SJSA1 (cell line): ENCODE data around the gene SMYD4. TPM values are rescaled to one million over a fixed set of nuclear protein-coding genes. Genes with fewer than 3 reads are reported as not detected.

Source experiments
- DNase-seq, 2 experiments: peaks; one replicate each; pipeline ENCODE4 v3.0.0-alpha.2; 2015 to 2020; ENCODE audit warnings: low spot score in 2 of 2, low read depth in 1 of 2
- H3K27ac ChIP-seq: fragments of 250-450 bp; sonication (Bioruptor Pico); 2 replicates; pipeline ENCODE4 v1.5.1; 2020; ENCODE audit warnings: mild to moderate bottlenecking, moderate library complexity
- H3K27me3 ChIP-seq: fragments of 250-450 bp; sonication (Bioruptor Pico); replicated peaks from 2 replicates; pipeline ENCODE4 v1.5.1; 2020; ENCODE audit warnings: mild to moderate bottlenecking, moderate library complexity
- H3K36me3 ChIP-seq: fragments of 250-450 bp; sonication (Bioruptor Pico); 2 replicates; pipeline ENCODE4 v1.5.1; 2020; ENCODE audit warnings: mild to moderate bottlenecking
- H3K4me1 ChIP-seq: fragments of 250-450 bp; sonication (Bioruptor Pico); replicated peaks from 2 replicates; pipeline ENCODE4 v1.6.1; 2021; ENCODE audit warnings: mild to moderate bottlenecking
- H3K4me3 ChIP-seq: fragments of 250-450 bp; sonication (Bioruptor Pico); 2 replicates; pipeline ENCODE4 v1.5.1; 2020; ENCODE audit warnings: mild to moderate bottlenecking
- H3K9me3 ChIP-seq: fragments of 250-450 bp; sonication (Bioruptor Pico); replicated peaks from 2 replicates; pipeline ENCODE4 v1.5.1; 2020; ENCODE audit warnings: mild to moderate bottlenecking
- total RNA-seq: library from RNA; depleted of rRNA; stranded (reverse); fragments of >200 nt; shearing (Covaris generic); gene quantifications from 2 replicates; pipeline ENCODE4 v1.2.3, GENCODE V29; 2014; rRNA removed

SMYD4 gene
- total RNA-seq = 6.3 and 8.3 TPM in 2 replicates

- peak within 1 kb of the TSS; percentile 97 for H3K4me3 ChIP-seq
- no peaks in the 10 kb centered on the region for H3K9me3 ChIP-seq
- peaks cover 14% of the 10 kb centered on the region for H3K4me1 ChIP-seq
- H3K36me3 ChIP-seq = peaks cover 46% of the 10 kb centered on the region
- peak within 1 kb of the TSS; percentile 45 for H3K27ac ChIP-seq
- no peaks in the 10 kb centered on the region for H3K27me3 ChIP-seq
- DNase-seq = peak; percentile 79 to 82
Observed at GRCh38 chr17:1829592-1830257, at the start of gene SMYD4, which contains the start of gene RPA1. Gene SMYD4, minus strand, starts transcription at chr17:1829902. Its CDS starts 1,908 bp downstream, at chr17:1827994. Gene RPA1, plus strand, starts transcription at chr17:1830005. Its CDS starts 89 bp downstream, at chr17:1830094.

DNA sequence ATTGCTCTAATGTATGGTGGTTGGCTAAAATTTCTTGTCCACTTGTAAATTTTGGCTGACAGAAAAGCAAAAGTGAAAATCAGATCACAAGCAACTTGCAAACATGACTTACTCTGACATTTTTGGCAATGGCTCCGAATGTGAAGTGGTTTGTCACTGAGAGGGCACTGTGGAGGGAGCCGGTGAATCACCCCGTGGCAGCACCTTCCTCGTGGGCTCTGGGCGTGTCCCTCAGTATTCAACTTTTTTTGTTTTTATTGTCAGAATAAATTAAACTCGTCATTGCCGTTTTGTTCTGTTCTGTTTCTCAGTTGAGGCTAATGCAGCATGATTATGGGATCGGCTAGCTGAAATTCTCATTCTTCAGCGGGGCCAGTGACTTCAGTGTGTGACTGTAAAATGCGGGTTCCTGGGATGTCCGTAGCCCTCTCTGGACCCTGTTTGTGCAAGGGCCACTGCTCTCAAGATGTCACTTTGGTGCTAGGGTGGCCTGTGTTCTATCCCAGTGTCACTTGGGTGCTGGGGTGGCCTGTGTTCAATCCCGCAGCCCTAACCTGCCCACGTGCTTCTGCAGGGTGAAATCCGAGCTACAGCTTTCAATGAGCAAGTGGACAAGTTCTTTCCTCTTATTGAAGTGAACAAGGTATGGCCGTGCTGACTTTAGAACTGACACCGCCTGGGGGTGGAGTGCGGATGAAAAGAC lies 48.9 kb upstream of the SMYD4 start:
- H3K27ac ChIP-seq = no peak overlapping the region
- no peak overlapping the region for H3K4me3 ChIP-seq
- no peaks in the 10 kb centered on the region for H3K4me1 ChIP-seq
- DNase-seq = no peak
- H3K9me3 ChIP-seq = no peaks in the 10 kb centered on the region
- peaks cover 82% of the 10 kb centered on the region for H3K36me3 ChIP-seq
- H3K27me3 ChIP-seq = no peaks in the 10 kb centered on the region

DNA sequence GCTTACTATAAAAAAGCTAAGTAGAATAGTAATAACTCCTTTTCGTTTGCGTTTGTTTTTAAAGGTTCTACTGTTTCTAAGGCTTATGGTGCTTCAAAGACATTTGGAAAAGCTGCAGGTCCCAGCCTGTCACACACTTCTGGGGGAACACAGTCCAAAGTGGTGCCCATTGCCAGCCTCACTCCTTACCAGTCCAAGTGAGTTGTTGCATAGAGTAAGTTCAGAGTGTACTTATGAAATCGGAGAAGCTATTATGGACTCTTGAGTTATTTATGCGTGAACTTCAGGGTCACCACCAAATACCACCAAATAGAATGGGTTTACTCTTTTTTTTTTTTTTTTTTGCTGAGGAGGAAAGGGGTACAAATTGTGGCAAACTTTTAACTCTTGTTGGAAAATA lies 45.9 kb upstream of the SMYD4 start:
- Histone ChIP-seq H3K4me3 (no peak overlapping the region), H3K36me3 (peaks cover 68% of the 10 kb centered on the region), H3K27ac (no peak overlapping the region), H3K27me3 (no peaks in the 10 kb centered on the region), H3K4me1 (no peaks in the 10 kb centered on the region), H3K9me3 (no peaks in the 10 kb centered on the region)
- no peak for DNase-seq

GRCh38 chr17:1873418-1873817 lies 43.7 kb upstream of the SMYD4 start:
- Histone ChIP-seq H3K27me3 (no peaks in the 10 kb centered on the region), H3K9me3 (no peaks in the 10 kb centered on the region), H3K36me3 (peaks cover 64% of the 10 kb centered on the region), H3K4me3 (no peak overlapping the region), H3K4me1 (no peaks in the 10 kb centered on the region), H3K27ac (no peak overlapping the region)
- DNase-seq = no peak

- Histone ChIP-seq H3K4me1 (no peaks in the 10 kb centered on the region), H3K36me3 (peaks cover 60% of the 10 kb centered on the region), H3K9me3 (no peaks in the 10 kb centered on the region), H3K27me3 (no peaks in the 10 kb centered on the region), H3K27ac (no peak overlapping the region), H3K4me3 (no peak overlapping the region)
- DNase-seq = no peak
Observed at GRCh38 chr17:1872976-1873375, 43.3 kb upstream of the SMYD4 start.

DNA sequence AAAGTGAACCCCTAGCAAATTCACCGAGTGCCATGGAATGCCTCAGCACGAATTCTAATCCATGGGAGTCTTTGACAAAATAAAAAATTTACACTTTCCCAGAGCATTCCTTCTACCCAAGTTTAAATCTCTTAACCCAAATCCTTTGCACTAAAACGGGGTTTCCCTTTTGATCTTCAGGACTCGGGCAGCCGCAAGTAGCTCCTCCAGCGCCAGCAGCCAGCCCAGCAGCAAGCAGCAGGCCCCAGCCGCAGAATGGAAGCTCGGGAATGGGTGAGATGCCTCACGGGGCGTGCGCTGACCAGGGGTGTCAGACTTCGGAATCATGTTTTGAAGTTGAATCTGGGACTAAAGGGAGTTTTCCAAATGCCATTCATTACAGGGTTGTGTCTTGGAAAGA lies 42.6 kb upstream of the SMYD4 start:
- DNase-seq = no peak
- Histone ChIP-seq H3K4me3 (no peak overlapping the region), H3K27ac (no peak overlapping the region), H3K36me3 (peaks cover 53% of the 10 kb centered on the region), H3K9me3 (no peaks in the 10 kb centered on the region), H3K27me3 (no peaks in the 10 kb centered on the region), H3K4me1 (no peaks in the 10 kb centered on the region)

DNA sequence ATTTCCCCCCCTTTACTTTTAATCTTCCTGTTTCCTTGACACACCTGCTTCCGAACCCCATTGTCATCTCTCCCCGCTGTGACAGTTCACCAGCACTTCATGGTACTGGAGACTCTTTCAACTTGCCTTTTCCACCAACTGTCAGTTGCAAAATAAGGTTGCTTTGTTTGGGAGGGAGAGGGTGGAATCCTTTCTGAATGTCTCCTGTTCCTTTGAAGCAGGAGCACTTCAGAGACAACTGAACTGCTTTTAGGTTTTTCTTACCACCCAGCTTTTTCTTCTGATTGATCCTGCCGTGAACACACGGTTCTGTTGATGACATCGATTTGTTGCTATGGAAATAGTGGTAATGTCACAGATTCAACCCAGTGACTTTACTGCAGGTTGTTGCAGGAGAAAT lies 42.1 kb upstream of the SMYD4 start:
- no peaks in the 10 kb centered on the region for H3K27me3 ChIP-seq
- DNase-seq = no peak
- H3K27ac ChIP-seq = no peak overlapping the region
- no peaks in the 10 kb centered on the region for H3K9me3 ChIP-seq
- H3K4me1 ChIP-seq = no peaks in the 10 kb centered on the region
- peaks cover 48% of the 10 kb centered on the region for H3K36me3 ChIP-seq
- no peak overlapping the region for H3K4me3 ChIP-seq

- Histone ChIP-seq H3K27me3 (no peaks in the 10 kb centered on the region), H3K9me3 (no peaks in the 10 kb centered on the region), H3K36me3 (peaks cover 41% of the 10 kb centered on the region), H3K4me1 (no peaks in the 10 kb centered on the region), H3K4me3 (no peak overlapping the region), H3K27ac (no peak overlapping the region)
- no peak for DNase-seq
Observed at GRCh38 chr17:1870592-1870991, 40.9 kb upstream of the SMYD4 start.

GRCh38 chr17:1868090-1868489 lies 38.4 kb upstream of the SMYD4 start:
- Histone ChIP-seq H3K9me3 (no peaks in the 10 kb centered on the region), H3K4me1 (no peaks in the 10 kb centered on the region), H3K36me3 (peaks cover 22% of the 10 kb centered on the region), H3K27me3 (no peaks in the 10 kb centered on the region), H3K4me3 (no peak overlapping the region), H3K27ac (no peak overlapping the region)
- DNase-seq = no peak

DNA sequence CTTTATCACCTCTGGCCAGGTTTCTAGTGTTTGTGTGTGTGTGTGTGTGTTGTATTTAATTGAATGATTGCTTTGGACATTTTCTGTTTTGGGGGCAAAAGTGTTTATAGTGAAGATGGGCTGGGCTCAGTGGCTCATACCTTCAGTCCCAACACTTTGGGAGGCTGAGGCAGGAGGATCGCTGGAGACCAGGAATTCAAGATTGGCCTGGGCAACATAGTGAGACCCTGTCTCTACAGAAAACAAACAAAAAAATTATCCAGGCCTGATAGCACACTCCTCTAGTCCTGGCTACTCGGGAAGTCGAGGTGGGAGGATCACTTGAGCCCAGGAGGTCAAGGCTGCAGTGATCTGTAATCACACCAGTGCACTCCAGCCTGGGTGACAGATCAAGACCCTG lies 37.6 kb upstream of the SMYD4 start:
- DNase-seq = no peak
- Histone ChIP-seq H3K27ac (no peak overlapping the region), H3K4me1 (no peaks in the 10 kb centered on the region), H3K4me3 (no peak overlapping the region), H3K9me3 (no peaks in the 10 kb centered on the region), H3K36me3 (peaks cover 18% of the 10 kb centered on the region), H3K27me3 (no peaks in the 10 kb centered on the region)

- Histone ChIP-seq H3K4me3 (no peak overlapping the region), H3K27ac (no peak overlapping the region), H3K36me3 (peaks cover 17% of the 10 kb centered on the region), H3K27me3 (no peaks in the 10 kb centered on the region), H3K9me3 (no peaks in the 10 kb centered on the region), H3K4me1 (no peaks in the 10 kb centered on the region)
- DNase-seq = peak in 1 of 2 experiments; percentile 22
Observed at GRCh38 chr17:1865252-1866037, 35.7 kb upstream of the SMYD4 start.

DNA sequence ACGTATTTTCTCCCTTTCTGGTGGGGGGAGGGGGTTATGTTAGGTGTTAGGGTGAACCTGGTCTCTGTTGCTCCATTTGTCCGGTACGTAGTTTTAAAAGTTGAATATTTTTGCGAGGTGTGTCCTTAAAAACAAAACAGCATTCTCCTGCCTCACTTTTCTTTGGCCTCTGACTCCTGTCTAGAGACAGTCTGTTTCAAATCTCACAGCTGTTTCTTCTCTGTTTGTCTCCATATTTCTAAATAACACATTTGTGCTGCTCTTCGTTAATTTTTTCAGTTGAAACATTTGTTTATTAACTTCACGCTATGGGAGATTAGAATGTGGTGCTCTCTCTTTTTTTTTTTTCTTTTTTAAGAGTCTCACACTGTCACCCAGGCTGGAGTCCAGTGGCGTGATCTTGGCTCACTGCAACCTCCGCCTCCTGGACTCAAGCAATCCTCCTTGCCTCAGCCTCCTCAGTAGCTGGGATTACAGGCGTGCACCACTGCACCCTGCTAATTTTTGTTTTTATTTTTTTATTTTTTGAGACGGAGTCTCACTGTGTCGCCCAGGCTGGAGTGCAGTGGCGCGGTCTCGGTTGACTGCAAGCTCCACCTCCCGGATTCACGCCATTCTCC lies 31.8 kb upstream of the SMYD4 start:
- DNase-seq = no peak
- Histone ChIP-seq H3K36me3 (peaks cover 10% of the 10 kb centered on the region; the same call in 1 of the 2 replicates), H3K4me3 (no peak overlapping the region), H3K27me3 (no peaks in the 10 kb centered on the region), H3K4me1 (no peaks in the 10 kb centered on the region), H3K9me3 (no peaks in the 10 kb centered on the region), H3K27ac (no peak overlapping the region)

DNA sequence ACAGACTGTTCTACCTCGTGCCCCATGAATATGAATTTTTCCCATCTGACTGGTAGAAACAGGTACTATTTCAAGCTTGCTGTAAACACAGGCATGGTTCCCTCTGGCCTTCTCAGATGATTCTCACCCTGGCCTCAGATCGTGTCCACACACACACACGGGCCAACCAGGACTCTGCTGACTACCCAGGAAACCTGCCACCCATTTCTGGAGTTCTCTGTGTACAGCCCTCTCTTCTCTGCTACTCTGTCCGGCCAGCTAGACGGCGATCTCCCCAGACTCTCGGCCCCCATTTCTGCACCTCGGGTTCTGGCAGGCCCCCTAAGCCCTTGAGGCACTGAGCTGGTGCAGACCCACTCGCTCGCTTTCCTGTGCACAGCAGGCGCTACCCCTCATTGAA lies 31.3 kb upstream of the SMYD4 start:
- no peaks in the 10 kb centered on the region for H3K27me3 ChIP-seq
- no peaks in the 10 kb centered on the region for H3K9me3 ChIP-seq
- H3K27ac ChIP-seq = no peak overlapping the region
- no peaks in the 10 kb centered on the region for H3K4me1 ChIP-seq
- DNase-seq = no peak
- H3K36me3 ChIP-seq = peaks cover 10% of the 10 kb centered on the region; the same call in 1 of the 2 replicates
- H3K4me3 ChIP-seq = no peak overlapping the region
